Measurements from ENCODE around the gene KRTAP1-3.
"Not testable (repeated sequence)": the region's sequence is repeated elsewhere in the genome, so short reads cannot be mapped to it uniquely, and the experiment has no call there.

KRTAP1-3 gene

DNA sequence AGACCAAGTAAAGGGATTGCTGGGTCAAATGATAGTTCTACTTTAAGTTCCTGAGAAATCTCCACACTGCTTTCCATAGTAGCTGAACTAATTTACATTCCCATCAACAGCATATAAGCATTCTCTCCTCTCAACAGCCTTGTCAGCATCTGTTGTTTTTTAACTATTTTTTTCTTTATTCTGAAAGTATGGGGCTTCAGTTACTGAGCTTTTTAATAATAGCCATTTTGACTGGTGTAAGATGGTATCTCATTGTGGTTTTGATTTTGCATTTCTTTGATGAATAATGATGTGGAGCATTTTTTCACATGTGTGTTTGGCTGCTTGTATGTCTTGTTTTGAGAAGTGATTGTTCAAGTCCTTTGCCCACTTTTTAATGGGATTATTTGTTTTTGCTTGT lies 17.9 kb upstream of the KRTAP1-3 start:
- DNase-seq, result no peak

DNA sequence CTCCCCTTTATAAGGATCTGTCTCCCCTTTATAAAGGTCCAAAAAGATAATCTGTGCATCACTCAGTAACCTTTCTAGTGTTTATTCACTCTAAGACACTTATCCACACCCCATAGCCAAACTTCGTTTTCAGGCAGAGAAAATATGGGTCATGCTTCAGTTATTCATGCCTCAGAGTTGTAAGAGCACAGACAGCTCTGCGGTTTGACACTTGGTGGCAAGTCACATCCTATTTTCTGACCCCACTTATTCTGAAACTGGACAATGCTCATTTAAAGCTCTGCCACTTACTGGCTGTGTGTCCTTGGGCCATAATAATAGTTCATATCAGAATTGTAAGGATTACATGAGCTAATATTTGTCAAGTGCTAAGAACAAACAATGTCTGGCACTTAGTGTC lies 14.4 kb upstream of the KRTAP1-3 start:
- no peak for DNase-seq

DNA sequence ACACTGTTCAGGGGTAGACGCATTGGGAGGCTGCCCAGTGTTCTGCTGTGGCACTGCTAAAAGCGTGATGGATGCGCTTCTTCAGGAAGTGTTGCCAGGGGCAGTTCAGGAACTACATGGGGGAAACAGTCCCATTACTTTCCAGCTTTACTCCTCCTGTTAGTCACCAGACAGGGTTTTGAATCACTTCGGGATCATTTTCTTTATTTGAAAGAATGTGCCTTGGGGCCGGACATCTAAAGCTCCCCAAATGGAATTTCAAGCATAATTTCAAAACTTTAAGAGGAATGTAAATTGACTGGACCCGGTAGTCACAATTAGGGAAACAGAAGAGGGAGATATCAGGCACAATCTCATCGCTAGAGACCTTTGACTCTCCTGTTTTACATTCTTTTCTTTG lies 13.8 kb upstream of the KRTAP1-3 start:
- DNase-seq, result no peak

GRCh38 chr17:41046735-41047465 lies 12.2 kb upstream of the KRTAP1-3 start, which contains the start of gene KRTAP2-1:
TSS of gene KRTAP2-1 (minus strand) at chr17:41047316. CDS start at chr17:41047267, 49 bp downstream.
- not testable (repeated sequence) for DNase-seq

DNA sequence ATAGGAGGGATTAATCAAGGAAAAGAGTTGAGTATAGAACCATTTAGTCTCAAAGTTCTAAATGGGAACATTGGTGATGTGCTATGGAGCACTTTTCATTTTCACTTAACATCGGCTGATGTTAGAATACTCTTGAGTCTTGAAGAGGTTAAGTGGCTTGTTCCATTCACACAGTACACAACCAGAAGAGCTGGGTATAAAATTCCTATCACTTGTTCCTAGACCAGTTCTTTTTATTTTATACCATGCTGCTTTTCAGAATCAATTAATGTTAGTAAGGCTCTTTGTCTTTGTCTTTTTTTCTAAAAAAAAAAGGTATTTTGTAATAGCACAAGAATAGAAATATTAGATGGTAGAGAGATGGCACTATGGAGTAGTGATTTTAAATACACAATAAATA lies 8.3 kb upstream of the KRTAP1-3 start:
- DNase-seq, result no peak

DNA sequence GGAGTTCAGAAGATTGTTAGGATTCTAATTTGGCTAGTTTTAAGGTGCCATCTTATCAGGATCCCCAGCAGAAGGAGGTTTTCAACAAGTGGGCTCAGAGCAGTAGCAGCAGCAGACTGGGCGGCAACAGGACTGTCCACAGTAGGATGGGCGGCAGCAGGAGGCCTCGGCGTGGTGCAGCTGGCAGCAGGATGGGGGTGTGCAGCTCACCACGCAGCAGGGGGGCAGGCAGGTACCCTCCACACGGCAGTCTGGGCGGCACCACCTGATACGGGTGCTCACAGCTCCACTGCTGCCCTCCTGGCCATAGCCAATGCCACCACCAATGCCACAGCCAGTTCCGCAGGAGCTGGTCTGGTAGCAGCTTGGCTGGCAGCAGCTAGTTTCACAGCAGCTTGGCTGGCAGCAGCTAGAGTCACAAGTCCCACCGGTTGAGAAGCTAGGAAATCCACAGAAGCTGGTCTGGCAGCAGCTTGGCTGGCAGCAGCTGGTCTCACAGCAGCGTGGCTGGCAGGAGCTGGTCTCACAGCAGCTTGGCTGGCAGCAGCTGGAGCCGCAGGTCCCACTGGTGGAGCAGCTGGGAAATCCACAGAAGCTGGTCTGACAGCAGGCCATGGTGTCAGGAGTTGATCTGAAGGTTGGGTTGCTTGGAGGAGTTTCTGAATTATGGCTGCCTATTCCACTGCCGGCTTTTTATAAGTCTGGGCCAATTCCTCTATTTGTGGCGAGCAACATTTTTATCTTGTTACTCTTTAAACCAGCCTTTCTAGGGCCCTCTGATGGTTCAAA lies 6.3 kb upstream of the KRTAP1-3 start, which contains the start of gene KRTAP1-1:
Gene KRTAP1-1, minus strand, starts transcription at position 668 of the 789 bp plus-strand sequence. Its CDS starts 53 bp downstream, at position 615.
- not testable (repeated sequence) for DNase-seq

DNA sequence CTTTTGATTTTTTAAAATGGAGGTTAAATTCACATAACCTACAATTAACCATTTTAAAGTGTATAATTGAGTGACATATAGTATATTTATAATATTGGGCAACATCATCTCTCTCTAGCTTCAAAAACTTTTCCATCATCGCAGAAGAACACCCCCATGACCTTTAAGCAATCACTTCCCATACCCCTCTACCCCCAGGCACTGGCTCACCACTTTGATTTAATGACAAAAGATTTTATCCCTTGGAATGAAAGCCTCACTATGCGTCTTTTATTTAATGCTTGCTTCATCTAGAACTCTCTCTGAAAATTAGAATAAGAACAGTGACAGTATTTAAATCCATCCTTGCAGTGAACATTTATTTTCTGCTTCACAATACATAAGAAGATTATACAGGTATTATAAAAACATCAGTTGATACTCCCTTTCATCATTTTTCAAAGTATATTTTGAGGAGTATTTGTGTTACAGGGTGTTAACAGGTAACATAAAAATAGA lies 3.2 kb upstream of the KRTAP1-3 start:
- DNase-seq, result no peak

- no peak for DNase-seq
These were observed 4.9 kb downstream of the KRTAP1-3 start, which contains the start of gene KRTAP1-4 for GRCh38 chr17:41029633-41030245. TSS of gene KRTAP1-4 (minus strand) at chr17:41030195. CDS start at chr17:41030078, 117 bp downstream.

- no peak for DNase-seq
These were observed 7.8 kb downstream of the KRTAP1-3 start, which contains the start of gene KRTAP1-5 for GRCh38 chr17:41026715-41027471. TSS of gene KRTAP1-5 (minus strand) at chr17:41027208. CDS start at chr17:41027155, 53 bp downstream.

GRCh38 chr17:41024697-41025096 lies 10.0 kb downstream of the KRTAP1-3 start:
- DNase-seq, result no peak

- no peak for DNase-seq
These were observed 14.3 kb downstream of the KRTAP1-3 start for GRCh38 chr17:41020336-41020735.

- DNase-seq, result no peak
These were observed 15.3 kb downstream of the KRTAP1-3 start for GRCh38 chr17:41019415-41019814.

- no peak for DNase-seq
These were observed 16.1 kb downstream of the KRTAP1-3 start for GRCh38 chr17:41018541-41018940.

- DNase-seq, result no peak
These were observed 18.0 kb downstream of the KRTAP1-3 start for GRCh38 chr17:41016578-41017215.

DNA sequence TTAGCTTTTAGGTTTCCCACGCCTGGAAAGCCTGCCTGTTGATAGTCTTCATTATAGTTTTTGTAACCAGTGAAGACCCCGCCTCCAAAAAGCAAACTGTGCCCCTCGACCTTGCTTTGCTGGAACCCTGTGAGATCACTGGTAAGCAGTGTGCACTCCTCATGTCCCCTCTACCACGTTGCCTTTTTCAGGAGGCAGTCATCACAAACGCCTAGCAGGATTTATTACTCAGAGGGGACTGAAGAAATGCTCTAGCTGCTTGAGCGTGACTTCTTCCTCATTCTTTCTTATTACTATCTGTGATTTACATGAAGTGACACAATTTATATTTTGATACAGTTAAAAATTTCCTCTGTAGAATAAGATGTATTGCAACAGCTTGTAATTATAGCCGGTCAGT lies 19.2 kb downstream of the KRTAP1-3 start:
- DNase-seq, result no peak

DNA sequence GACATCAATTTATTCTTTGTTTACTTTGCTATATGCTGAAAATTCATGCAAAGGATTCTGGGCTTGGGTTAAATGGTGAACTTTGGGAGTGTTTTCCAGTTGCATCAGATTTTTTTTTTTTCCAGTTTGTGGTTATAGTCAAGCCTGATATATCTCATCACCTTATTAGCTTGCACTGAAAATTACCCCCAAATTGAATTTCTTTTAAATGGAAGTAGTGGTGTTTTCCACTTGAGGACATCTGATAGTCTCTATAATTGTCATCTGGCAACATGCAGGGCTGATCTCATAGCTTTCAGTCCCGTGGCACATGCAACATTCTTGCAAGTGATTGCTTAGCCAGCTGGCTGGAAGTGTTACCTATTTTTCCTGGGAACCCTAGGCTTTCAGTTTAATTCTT lies 21.1 kb downstream of the KRTAP1-3 start:
- peak; percentile 81 for DNase-seq

DNA sequence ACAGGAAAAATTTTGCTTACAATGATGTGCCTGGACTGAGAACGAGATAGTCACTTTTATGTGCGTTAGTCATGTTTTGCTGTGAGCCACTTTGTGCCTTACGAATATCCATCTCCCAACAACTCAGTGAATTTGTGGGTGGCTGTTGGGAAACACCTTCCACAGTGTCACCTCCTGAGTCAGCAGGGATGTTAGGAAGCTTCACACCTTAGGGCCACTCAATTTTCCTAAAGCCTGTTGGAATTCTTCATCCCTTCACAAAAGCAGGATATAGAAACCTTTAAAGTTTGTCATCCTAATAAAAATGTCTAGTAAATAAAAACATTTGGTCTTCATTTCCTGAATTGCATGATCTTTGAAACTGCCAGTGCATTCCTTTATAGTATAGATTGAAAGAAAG lies 21.5 kb downstream of the KRTAP1-3 start:
- no peak for DNase-seq

DNA sequence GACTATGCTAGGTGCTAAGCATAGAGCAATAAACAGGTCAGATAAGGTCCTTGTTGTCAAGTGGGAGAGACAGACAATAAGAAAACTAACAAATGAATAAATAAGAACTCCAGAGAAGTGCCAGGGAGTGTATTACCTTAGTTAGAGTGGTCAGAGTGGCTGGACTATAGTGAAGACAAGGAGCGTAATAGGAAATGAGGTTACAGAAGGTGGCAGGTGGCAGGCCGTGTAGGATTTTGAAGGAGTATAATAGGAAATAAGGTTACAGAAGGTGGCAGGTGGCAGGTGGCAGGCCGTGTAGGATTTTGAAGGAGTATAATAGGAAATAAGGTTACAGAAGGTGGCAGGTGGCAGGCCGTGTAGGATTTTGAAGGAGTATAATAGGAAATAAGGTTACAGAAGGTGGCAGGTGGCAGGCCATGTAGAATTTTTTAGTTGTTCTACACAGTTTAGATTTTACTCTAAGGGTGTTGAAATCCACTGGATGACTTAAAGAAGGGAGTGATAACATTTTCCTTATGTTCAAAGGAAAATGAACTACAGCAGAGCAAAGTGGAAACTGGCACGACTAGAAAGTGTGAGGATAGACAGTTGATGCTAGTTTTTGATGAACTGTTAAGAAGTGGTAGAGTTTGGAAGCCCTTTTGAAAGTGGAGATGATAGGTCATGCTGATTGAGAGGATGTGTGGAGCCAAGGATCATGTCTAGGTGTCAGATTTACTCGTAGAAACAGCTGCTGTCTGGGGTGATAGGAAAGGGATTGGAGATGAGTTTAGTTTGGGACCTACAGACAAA lies 22.2 kb downstream of the KRTAP1-3 start:
- DNase-seq, result no peak

- no peak for DNase-seq
These were observed 24.2 kb downstream of the KRTAP1-3 start for GRCh38 chr17:41010441-41010840.

- DNase-seq, result no peak
These were observed 24.7 kb downstream of the KRTAP1-3 start for GRCh38 chr17:41009936-41010335.

DNA sequence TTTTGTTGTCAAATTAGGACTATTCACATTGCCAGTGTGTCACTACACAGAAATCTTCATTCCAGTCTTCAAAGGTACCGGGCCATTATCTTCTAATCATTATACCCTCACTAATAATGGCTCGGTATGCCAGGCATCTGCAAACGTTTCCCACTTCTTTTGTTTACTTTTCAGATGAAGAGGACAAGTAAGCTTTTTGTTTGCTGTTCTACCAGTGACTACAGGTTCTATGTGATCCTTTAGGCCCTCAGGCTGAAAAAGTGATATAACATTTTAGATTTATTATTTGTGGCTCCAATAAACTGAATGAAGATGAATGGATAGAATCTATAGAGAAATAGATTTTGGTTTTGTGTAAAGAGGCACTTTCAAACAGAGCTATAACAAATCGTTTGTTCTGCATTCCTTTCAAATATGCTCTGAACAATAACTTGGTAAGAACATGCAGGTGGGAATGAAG lies 25.3 kb downstream of the KRTAP1-3 start:
- DNase-seq, result no peak

All from NCI-H2107 (cell line).